Measurements from ENCODE around the gene SFT2D1.

DNA sequence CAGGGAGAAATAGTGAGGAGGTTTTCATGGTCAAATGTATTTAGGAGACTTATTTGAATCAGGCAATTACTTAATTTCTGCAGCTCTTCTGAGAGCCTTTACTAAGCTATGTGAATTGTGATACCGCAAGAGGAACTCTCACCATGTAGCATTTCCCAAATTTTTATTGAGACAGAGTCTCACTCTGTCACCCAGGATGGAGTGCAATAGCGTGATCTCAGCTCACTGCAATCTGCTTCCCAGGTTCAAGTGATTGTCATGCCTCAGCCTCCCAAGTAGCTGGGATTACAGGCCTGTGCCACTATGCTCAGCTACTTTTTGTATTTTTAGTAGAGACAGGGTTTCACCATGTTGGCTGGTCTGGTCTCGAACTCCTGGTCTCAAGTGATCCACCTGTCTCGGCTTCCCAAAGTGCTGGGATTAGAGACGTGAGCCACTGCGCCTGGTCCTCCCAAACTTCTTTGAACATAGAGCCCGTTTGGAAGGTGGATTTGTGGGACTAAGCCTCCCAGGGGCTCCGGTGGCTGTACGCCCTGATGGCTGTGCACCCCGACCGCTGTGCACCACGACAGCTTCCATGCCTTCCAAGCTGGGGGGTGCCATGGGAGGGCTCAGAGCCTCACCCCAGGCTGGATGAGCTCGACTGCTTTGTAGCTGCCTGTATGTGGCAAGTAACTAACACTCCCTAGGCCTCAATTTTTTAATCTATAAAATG lies 46.1 kb upstream of the SFT2D1 start:
- TF ChIP-seq POLR2A (IDR thresholded peaks at IDR 0.05), result no peak
- TF ChIP-seq, protein P1, sequence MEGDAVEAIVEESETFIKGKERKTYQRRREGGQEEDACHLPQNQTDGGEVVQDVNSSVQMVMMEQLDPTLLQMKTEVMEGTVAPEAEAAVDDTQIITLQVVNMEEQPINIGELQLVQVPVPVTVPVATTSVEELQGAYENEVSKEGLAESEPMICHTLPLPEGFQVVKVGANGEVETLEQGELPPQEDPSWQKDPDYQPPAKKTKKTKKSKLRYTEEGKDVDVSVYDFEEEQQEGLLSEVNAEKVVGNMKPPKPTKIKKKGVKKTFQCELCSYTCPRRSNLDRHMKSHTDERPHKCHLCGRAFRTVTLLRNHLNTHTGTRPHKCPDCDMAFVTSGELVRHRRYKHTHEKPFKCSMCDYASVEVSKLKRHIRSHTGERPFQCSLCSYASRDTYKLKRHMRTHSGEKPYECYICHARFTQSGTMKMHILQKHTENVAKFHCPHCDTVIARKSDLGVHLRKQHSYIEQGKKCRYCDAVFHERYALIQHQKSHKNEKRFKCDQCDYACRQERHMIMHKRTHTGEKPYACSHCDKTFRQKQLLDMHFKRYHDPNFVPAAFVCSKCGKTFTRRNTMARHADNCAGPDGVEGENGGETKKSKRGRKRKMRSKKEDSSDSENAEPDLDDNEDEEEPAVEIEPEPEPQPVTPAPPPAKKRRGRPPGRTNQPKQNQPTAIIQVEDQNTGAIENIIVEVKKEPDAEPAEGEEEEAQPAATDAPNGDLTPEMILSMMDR (IDR thresholded peaks at IDR 0.05), result no peak
